ENCODE results near the gene RAB1B.

- TF ChIP-seq CTCF (conservative IDR thresholded peaks at IDR 0.05) (no peak), ZFX (IDR thresholded peaks at IDR 0.05) (no peak)
Measured at GRCh38 chr11:66315498-66315885, 47.1 kb downstream of the RAB1B start.
